HCT116 (cell line): Measurements from ENCODE around the gene SLC35F1.

Experiments used
- CEBPB ChIP-seq: IDR thresholded peaks from 2 replicates; pipeline ENCODE4 v1.6.1; 2012; ENCODE audit warnings: low read depth
- EZH2 ChIP-seq: fragments of 200-600 bp; sonication (generic); IDR thresholded peaks from 2 replicates; pipeline ENCODE4 v1.6.1; 2017; ENCODE audit warnings: antibody characterized with exemption, mixed run types
- POLR2A ChIP-seq: IDR thresholded peaks from 2 replicates; pipeline ENCODE4 v1.7.0; 2011; ENCODE audit warnings: borderline replicate concordance; ENCODE audit not compliant: insufficient read depth, insufficient read length; ENCODE audit errors: extremely low read depth
- POLR2AphosphoS5 ChIP-seq: IDR thresholded peaks from 2 replicates; pipeline ENCODE4 v1.6.1; 2011; ENCODE audit warnings: mild to moderate bottlenecking, low read depth, low read length, moderate library complexity
- RAD21 ChIP-seq: IDR thresholded peaks from 2 replicates; pipeline ENCODE4 v1.6.1; 2012; ENCODE audit warnings: low read depth, mild to moderate bottlenecking
- SRF ChIP-seq: IDR thresholded peaks from 2 replicates; pipeline ENCODE4 v1.6.1; 2012; ENCODE audit warnings: low read depth
- TCF7L2 ChIP-seq: IDR thresholded peaks from 2 replicates; pipeline ENCODE4 v1.7.0; 2011; ENCODE audit warnings: borderline replicate concordance, inconsistent platforms; ENCODE audit not compliant: insufficient read depth, insufficient read length; ENCODE audit errors: extremely low read depth
- YY1 ChIP-seq: IDR thresholded peaks from 2 replicates; pipeline ENCODE4 v1.6.1; 2011; ENCODE audit warnings: low read length, low read depth, moderate library complexity, mild to moderate bottlenecking; ENCODE audit not compliant: insufficient replicate concordance; ENCODE audit errors: extremely low read depth
- TF ChIP-seq, protein P1 (sequence below), 3 experiments: fragments of 200-600 bp in 1 of 3; sonication (generic) in 1 of 3; IDR thresholded peaks in 2 of 3; conservative IDR thresholded peaks in 1 of 3; 2 replicates each; pipeline ENCODE4 v1.5.1; 2012 to 2017; ENCODE audit warnings: low read depth in 2 of 3, low read length in 2 of 3, antibody characterized with exemption in 1 of 3, borderline replicate concordance in 1 of 3, control low read depth in 1 of 3, mild to moderate bottlenecking in 1 of 3, mixed read lengths in 1 of 3, mixed run types in 1 of 3, moderate library complexity in 1 of 3; ENCODE audit not compliant: insufficient read depth in 1 of 3
- TF ChIP-seq, protein P2 (sequence below): IDR thresholded peaks from 2 replicates; pipeline ENCODE4 v1.6.1; 2012; ENCODE audit warnings: low read depth
- TF ChIP-seq, protein P3 (sequence below): IDR thresholded peaks from 2 replicates; pipeline ENCODE4 v1.6.1; 2012

DNA sequence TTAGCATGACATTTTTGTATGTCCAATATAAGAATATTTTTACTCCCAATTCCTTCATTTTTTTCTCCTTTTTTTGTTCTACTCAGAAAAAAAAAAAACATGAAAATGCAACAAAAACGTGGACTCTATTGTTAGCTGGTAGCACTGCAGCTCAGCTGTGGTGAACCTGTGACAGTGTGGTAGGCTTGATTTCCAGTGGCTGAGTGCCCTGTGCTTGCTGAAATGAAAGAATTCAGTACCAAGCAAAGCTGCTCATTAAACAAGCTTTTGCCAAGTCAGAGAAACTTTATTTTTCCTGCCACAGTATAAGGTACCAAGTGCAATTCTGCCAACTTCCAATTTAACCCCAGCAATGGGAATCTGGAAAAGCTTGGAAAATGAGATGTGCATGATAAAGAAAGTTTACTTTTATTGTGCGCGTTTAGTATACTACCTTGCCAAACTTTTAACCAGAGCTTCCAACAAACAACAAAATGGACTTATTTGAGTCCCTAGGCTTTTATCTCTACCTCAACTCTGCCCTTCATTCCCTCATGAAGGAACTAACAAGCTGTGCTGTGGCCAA lies 215.2 kb downstream of the SLC35F1 start:
- TF ChIP-seq SRF (no peak), POLR2A (no peak), POLR2AphosphoS5 (no peak), YY1 (no peak), RAD21 (no peak), EZH2 (no peak), CEBPB (no peak), TCF7L2 (no peak)
- TF ChIP-seq, protein P1, sequence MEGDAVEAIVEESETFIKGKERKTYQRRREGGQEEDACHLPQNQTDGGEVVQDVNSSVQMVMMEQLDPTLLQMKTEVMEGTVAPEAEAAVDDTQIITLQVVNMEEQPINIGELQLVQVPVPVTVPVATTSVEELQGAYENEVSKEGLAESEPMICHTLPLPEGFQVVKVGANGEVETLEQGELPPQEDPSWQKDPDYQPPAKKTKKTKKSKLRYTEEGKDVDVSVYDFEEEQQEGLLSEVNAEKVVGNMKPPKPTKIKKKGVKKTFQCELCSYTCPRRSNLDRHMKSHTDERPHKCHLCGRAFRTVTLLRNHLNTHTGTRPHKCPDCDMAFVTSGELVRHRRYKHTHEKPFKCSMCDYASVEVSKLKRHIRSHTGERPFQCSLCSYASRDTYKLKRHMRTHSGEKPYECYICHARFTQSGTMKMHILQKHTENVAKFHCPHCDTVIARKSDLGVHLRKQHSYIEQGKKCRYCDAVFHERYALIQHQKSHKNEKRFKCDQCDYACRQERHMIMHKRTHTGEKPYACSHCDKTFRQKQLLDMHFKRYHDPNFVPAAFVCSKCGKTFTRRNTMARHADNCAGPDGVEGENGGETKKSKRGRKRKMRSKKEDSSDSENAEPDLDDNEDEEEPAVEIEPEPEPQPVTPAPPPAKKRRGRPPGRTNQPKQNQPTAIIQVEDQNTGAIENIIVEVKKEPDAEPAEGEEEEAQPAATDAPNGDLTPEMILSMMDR (IDR thresholded peaks at IDR 0.05 in 2 of 3, conservative IDR thresholded peaks at IDR 0.05 in 1 of 3; ENCODE audit: borderline replicate concordance in 1 of 3, insufficient read depth in 1 of 3, low read depth in 2 of 3, low read length in 2 of 3): no peak
- TF ChIP-seq, protein P2, sequence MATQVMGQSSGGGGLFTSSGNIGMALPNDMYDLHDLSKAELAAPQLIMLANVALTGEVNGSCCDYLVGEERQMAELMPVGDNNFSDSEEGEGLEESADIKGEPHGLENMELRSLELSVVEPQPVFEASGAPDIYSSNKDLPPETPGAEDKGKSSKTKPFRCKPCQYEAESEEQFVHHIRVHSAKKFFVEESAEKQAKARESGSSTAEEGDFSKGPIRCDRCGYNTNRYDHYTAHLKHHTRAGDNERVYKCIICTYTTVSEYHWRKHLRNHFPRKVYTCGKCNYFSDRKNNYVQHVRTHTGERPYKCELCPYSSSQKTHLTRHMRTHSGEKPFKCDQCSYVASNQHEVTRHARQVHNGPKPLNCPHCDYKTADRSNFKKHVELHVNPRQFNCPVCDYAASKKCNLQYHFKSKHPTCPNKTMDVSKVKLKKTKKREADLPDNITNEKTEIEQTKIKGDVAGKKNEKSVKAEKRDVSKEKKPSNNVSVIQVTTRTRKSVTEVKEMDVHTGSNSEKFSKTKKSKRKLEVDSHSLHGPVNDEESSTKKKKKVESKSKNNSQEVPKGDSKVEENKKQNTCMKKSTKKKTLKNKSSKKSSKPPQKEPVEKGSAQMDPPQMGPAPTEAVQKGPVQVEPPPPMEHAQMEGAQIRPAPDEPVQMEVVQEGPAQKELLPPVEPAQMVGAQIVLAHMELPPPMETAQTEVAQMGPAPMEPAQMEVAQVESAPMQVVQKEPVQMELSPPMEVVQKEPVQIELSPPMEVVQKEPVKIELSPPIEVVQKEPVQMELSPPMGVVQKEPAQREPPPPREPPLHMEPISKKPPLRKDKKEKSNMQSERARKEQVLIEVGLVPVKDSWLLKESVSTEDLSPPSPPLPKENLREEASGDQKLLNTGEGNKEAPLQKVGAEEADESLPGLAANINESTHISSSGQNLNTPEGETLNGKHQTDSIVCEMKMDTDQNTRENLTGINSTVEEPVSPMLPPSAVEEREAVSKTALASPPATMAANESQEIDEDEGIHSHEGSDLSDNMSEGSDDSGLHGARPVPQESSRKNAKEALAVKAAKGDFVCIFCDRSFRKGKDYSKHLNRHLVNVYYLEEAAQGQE: no peak
- TF ChIP-seq, protein P3, sequence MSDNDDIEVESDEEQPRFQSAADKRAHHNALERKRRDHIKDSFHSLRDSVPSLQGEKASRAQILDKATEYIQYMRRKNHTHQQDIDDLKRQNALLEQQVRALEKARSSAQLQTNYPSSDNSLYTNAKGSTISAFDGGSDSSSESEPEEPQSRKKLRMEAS: no peak
